IMR-90 (cell line): ENCODE results near the gene ALDH18A1. TPM values are rescaled to one million over a fixed set of nuclear protein-coding genes. Genes with fewer than 3 reads are reported as not detected.

Experiments
- ATAC-seq: fragments of 200-7000 bp; cut with Tn5 transposase; 2 replicates; pipeline ENCODE4 v1.9.1; 2020; ENCODE audit warnings: low read depth, mild to moderate bottlenecking, moderate library complexity
- BruUV-seq: library from RNA; stranded (reverse); fragments of 400-500 nt; replicated peaks from 2 replicates; lab custom pipeline; 2021; lab: Mats Ljungman, UMichigan
- CTCF ChIA-PET: fragments of 300-600 bp; formaldehyde crosslinking; extraction: SDS; loops from one replicate; lab custom pipeline; 2021; ENCODE audit warnings: antibody characterized with exemption; lab: Yijun Ruan, JAX
- POLR2A ChIA-PET: fragments of 300-600 bp; sonication (Branson Sonifier 250); formaldehyde crosslinking; loops from one replicate; lab custom pipeline; 2022; ENCODE audit warnings: antibody characterized with exemption; ENCODE audit not compliant: unreplicated experiment; lab: Charles Lee
- DNase-seq: peaks from one replicate; pipeline ENCODE4 v3.0.0; 2013
- H2AFZ ChIP-seq: replicated peaks from 2 replicates; pipeline ENCODE3; 2013; ENCODE audit warnings: low read length, mild to moderate bottlenecking; ENCODE audit not compliant: poor library complexity
- H2AK5ac ChIP-seq: 2 replicates; pipeline ENCODE4 v1.6.1; 2013; ENCODE audit warnings: low read depth, low read length, inconsistent platforms
- H2AK9ac ChIP-seq: replicated peaks from 2 replicates; pipeline ENCODE3; 2013; ENCODE audit warnings: mild to moderate bottlenecking, low read depth, low read length, moderate library complexity; ENCODE audit not compliant: poor library complexity
- H2BK120ac ChIP-seq: 2 replicates; pipeline ENCODE4 v1.6.1; 2013; ENCODE audit warnings: low read depth, low read length, inconsistent platforms
- H2BK15ac ChIP-seq: 3 replicates; pipeline ENCODE4 v1.6.1; 2013; ENCODE audit warnings: low read depth, low read length, inconsistent platforms
- H2BK20ac ChIP-seq: 2 replicates; pipeline ENCODE4 v1.6.1; 2013; ENCODE audit warnings: low read depth, mild to moderate bottlenecking, inconsistent platforms, low read length, moderate library complexity
- H2BK5ac ChIP-seq: 2 replicates; pipeline ENCODE4 v1.6.1; 2013; ENCODE audit warnings: mild to moderate bottlenecking, low read depth, low read length, inconsistent platforms; ENCODE audit not compliant: poor library complexity, severe bottlenecking
- H3K14ac ChIP-seq: replicated peaks from 2 replicates; pipeline ENCODE4 v1.6.1; 2013; ENCODE audit warnings: low read depth, low read length, inconsistent platforms
- H3K18ac ChIP-seq: 2 replicates; pipeline ENCODE4 v1.6.1; 2013; ENCODE audit warnings: low read depth, low read length, control low read depth
- H3K23ac ChIP-seq: 2 replicates; pipeline ENCODE4 v1.6.1; 2013; ENCODE audit warnings: low read depth, low read length, inconsistent platforms
- H3K27ac ChIP-seq: 2 replicates; pipeline ENCODE4 v1.5.1; 2013; ENCODE audit warnings: mild to moderate bottlenecking, control low read depth, low read length; ENCODE audit not compliant: insufficient read depth
- H3K27me3 ChIP-seq: 2 replicates; pipeline ENCODE4 v1.6.1; 2013; ENCODE audit warnings: low read length; ENCODE audit not compliant: control insufficient read depth, insufficient read depth
- H3K36me3 ChIP-seq: 2 replicates; pipeline ENCODE4 v1.6.1; 2013; ENCODE audit warnings: low read length, mixed read lengths; ENCODE audit not compliant: control insufficient read depth, insufficient read depth
- H3K4ac ChIP-seq: 2 replicates; pipeline ENCODE4 v1.6.1; 2013; ENCODE audit warnings: low read depth, low read length, inconsistent platforms
- H3K4me1 ChIP-seq: 2 replicates; pipeline ENCODE4 v1.6.1; 2013; ENCODE audit warnings: low read length, mixed read lengths; ENCODE audit not compliant: control insufficient read depth, insufficient read depth
- H3K4me2 ChIP-seq: 2 replicates; pipeline ENCODE4 v1.6.1; 2013; ENCODE audit warnings: low read depth, mild to moderate bottlenecking, control low read depth, low read length, moderate library complexity
- H3K4me3 ChIP-seq: 2 replicates; pipeline ENCODE4 v1.5.1; 2013; ENCODE audit warnings: low read depth, mild to moderate bottlenecking, control low read depth, low read length, moderate library complexity; ENCODE audit not compliant: insufficient read depth
- H3K56ac ChIP-seq: 2 replicates; pipeline ENCODE4 v1.6.1; 2013; ENCODE audit warnings: low read length, inconsistent platforms; ENCODE audit not compliant: insufficient read depth; ENCODE audit errors: extremely low read depth
- H3K79me1 ChIP-seq, 2 experiments: 2 replicates each; pipeline ENCODE4 v1.6.1; 2013; ENCODE audit warnings: low read length in 2 of 2, inconsistent platforms in 1 of 2, low read depth in 1 of 2
- H3K9ac ChIP-seq: 2 replicates; pipeline ENCODE4 v1.6.1; 2013; ENCODE audit warnings: low read depth, low read length, control low read depth
- H3K9me1 ChIP-seq: 2 replicates; pipeline ENCODE4 v1.6.1; 2013; ENCODE audit warnings: low read length, inconsistent platforms; ENCODE audit not compliant: insufficient read depth
- H3K9me3 ChIP-seq: 2 replicates; pipeline ENCODE4 v1.6.1; 2013; ENCODE audit warnings: low read length; ENCODE audit not compliant: control insufficient read depth, insufficient read depth
- H4K20me1 ChIP-seq: 2 replicates; pipeline ENCODE4 v1.6.1; 2013; ENCODE audit warnings: low read length, inconsistent platforms; ENCODE audit not compliant: insufficient read depth
- H4K5ac ChIP-seq: 2 replicates; pipeline ENCODE4 v1.6.1; 2013; ENCODE audit warnings: mild to moderate bottlenecking, low read depth, low read length, control low read depth
- H4K8ac ChIP-seq, 2 experiments: 2 replicates each; pipeline ENCODE4 v1.6.1; 2013; ENCODE audit warnings: low read depth in 2 of 2, low read length in 2 of 2, control low read depth in 1 of 2, inconsistent platforms in 1 of 2
- H4K91ac ChIP-seq: 2 replicates; pipeline ENCODE4 v1.6.1; 2013; ENCODE audit warnings: low read depth, low read length, inconsistent platforms; ENCODE audit not compliant: insufficient read depth
- BHLHE40 ChIP-seq: fragments of 150-350 bp; IDR thresholded peaks from 2 replicates; pipeline ENCODE4 v1.6.1; 2016; ENCODE audit warnings: mild to moderate bottlenecking, low read depth, low read length
- CEBPB ChIP-seq: IDR thresholded peaks from 2 replicates; pipeline ENCODE4 v1.6.1; 2012; ENCODE audit warnings: low read depth, low read length, improper control_type of control experiment
- CHD1 ChIP-seq: IDR thresholded peaks from 2 replicates; pipeline ENCODE4 v1.6.1; 2012; ENCODE audit warnings: low read depth, low read length, improper control_type of control experiment
- CTCF ChIP-seq: conservative IDR thresholded peaks from 2 replicates; pipeline ENCODE4 v1.5.1; 2012; ENCODE audit warnings: mild to moderate bottlenecking, low read depth, low read length, improper control_type of control experiment
- ELK1 ChIP-seq: fragments of 150-350 bp; IDR thresholded peaks from 2 replicates; pipeline ENCODE4 v1.6.1; 2016; ENCODE audit warnings: low read depth, mild to moderate bottlenecking, low read length, moderate library complexity, borderline replicate concordance
- FOS ChIP-seq: fragments of 150-350 bp; IDR thresholded peaks from 2 replicates; pipeline ENCODE4 v1.6.1; 2016; ENCODE audit warnings: low read depth, low read length
- MAFK ChIP-seq: IDR thresholded peaks from 2 replicates; pipeline ENCODE4 v1.6.1; 2012; ENCODE audit warnings: low read depth, low read length, improper control_type of control experiment
- MAZ ChIP-seq: IDR thresholded peaks from 2 replicates; pipeline ENCODE4 v1.6.1; 2012; ENCODE audit warnings: low read depth, mild to moderate bottlenecking, low read length, improper control_type of control experiment, moderate library complexity, borderline replicate concordance
- MXI1 ChIP-seq: IDR thresholded peaks from 2 replicates; pipeline ENCODE4 v1.6.1; 2012; ENCODE audit warnings: low read depth, mild to moderate bottlenecking, low read length, moderate library complexity, borderline replicate concordance
- NFE2L2 ChIP-seq: fragments of 150-350 bp; IDR thresholded peaks from 2 replicates; pipeline ENCODE4 v1.6.1; 2016; ENCODE audit warnings: low read depth, mild to moderate bottlenecking, low read length
- POLR2A ChIP-seq: IDR thresholded peaks from 2 replicates; pipeline ENCODE4 v1.6.1; 2012; ENCODE audit warnings: mild to moderate bottlenecking, low read depth, low read length
- RAD21 ChIP-seq: IDR thresholded peaks from 2 replicates; pipeline ENCODE4 v1.6.1; 2012; ENCODE audit warnings: low read length, improper control_type of control experiment
- RCOR1 ChIP-seq: IDR thresholded peaks from 2 replicates; pipeline ENCODE4 v1.6.1; 2012; ENCODE audit warnings: mild to moderate bottlenecking, low read length, improper control_type of control experiment; ENCODE audit not compliant: insufficient replicate concordance
- RFX5 ChIP-seq: IDR thresholded peaks from 2 replicates; pipeline ENCODE4 v1.8.0; 2012; ENCODE audit warnings: low read depth, mild to moderate bottlenecking, low read length, moderate library complexity
- SMC3 ChIP-seq: fragments of 150-350 bp; IDR thresholded peaks from 2 replicates; pipeline ENCODE4 v1.6.1; 2016; ENCODE audit warnings: low read depth, mild to moderate bottlenecking, antibody characterized with exemption, low read length, moderate library complexity
- USF2 ChIP-seq: fragments of 150-350 bp; IDR thresholded peaks from 2 replicates; pipeline ENCODE4 v1.6.1; 2017; ENCODE audit warnings: mild to moderate bottlenecking, antibody characterized with exemption, low read length, low read depth
- WGBS, 2 experiments: methylation state at CpG; one replicate each; pipeline versions ENCODE4 v1.1.5 to v1.1.7; 2013; ENCODE audit warnings: missing lambda C conversion rate in 2 of 2; ENCODE audit not compliant: insufficient read length in 1 of 2; ENCODE audit errors: extremely low coverage in 2 of 2; 5-methylcytosine and 5-hydroxymethylcytosine counted together
- dilution Hi-C: fragments of 300-500 bp; cut with HindIII; formaldehyde crosslinking; loops from one replicate; pipeline ENCODE4 v1.14.3; 2018; ENCODE audit warnings: low sequenced_read_pairs; ENCODE audit not compliant: unreplicated experiment
- in situ Hi-C: fragments of 300-500 bp; cut with MboI; formaldehyde crosslinking; loops from 3 replicates; pipeline ENCODE4 v1.14.3; 2019; ENCODE audit warnings: low sequenced_read_pairs, inconsistent platforms, mixed read lengths
- intact Hi-C: fragments of 100-400 bp; cut with micrococcal nuclease; formaldehyde crosslinking; loops from 2 replicates; pipeline ENCODE4 v1.10.0; 2022
- polyA plus RNA-seq, 3 experiments: library from polyadenylated mRNA; depleted of rRNA; stranded (reverse); fragments of >200 nt; gene quantifications; 2 replicates each; pipeline ENCODE4 v1.2.3, GENCODE V29; 2012; ENCODE audit warnings: low replicate concordance in 1 of 3
- total RNA-seq: library from RNA; depleted of rRNA; stranded (reverse); fragments of >200 nt; gene quantifications from 2 replicates; pipeline ENCODE4 v1.2.3, GENCODE V29; 2012

Gene ALDH18A1
- total and polyA plus RNA-seq, 2 of the 4 experiments (the other 2 are of a cell fraction): 93.4 to 232 TPM

DNA sequence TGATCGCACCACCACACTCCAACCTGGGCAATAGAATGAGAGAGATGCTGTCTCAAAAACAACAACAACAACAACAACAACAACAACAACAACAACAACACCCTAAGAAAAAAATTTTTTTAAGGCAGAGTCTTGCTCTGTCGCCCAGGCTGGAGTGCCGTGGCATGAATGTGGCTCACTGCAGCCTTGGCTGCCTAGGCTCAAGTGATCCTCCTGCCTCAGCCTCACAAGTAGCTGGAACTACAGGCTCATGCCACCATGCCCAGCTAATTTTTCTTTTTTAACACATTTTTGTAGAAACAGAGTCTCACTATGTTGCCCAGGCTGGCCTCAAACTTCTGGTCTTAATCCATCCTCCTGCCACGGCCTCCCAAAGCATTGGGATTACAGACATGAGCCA lies 18.6 kb downstream of the ALDH18A1 start:
- no peak overlapping the region for H3K4me3 ChIP-seq
- no peaks in the 10 kb centered on the region; the same call in 1 of the 2 replicates for H3K9me1 ChIP-seq
- no peak overlapping the region for H2AK5ac ChIP-seq
- no peak overlapping the region for H4K5ac ChIP-seq
- intact Hi-C loops (loop anchor here (10.0 kb wide), 1 partner anchor 1303 kb away; no protein-coding TSS in a partner anchor), dilution Hi-C loops (no loop called here), in situ Hi-C loops (no loop called here)
- POLR2A ChIA-PET: no interaction called here
- no peaks in the 10 kb centered on the region for H3K9me3 ChIP-seq
- DNase-seq (no peak), ATAC-seq (no peak)
- no peak overlapping the region for H3K56ac ChIP-seq
- H2BK20ac ChIP-seq: no peak overlapping the region
- TF ChIP-seq CHD1: no peak
- no peak for TF ChIP-seq CEBPB
- no peak for TF ChIP-seq RCOR1
- no peak for TF ChIP-seq MXI1
- no peak for TF ChIP-seq USF2
- no peak for TF ChIP-seq FOS
- TF ChIP-seq RFX5: no peak
- TF ChIP-seq NFE2L2: no peak
- TF ChIP-seq BHLHE40: no peak
- TF ChIP-seq ELK1: no peak
- no peak for TF ChIP-seq MAZ
- TF ChIP-seq RAD21: no peak
- TF ChIP-seq SMC3: no peak
- TF ChIP-seq CTCF: no peak
- TF ChIP-seq POLR2A: no peak
- TF ChIP-seq MAFK: no peak
- H4K20me1 ChIP-seq: no peaks in the 10 kb centered on the region; the same call in 1 of the 2 replicates
- no peak overlapping the region for H3K18ac ChIP-seq
- H3K4ac ChIP-seq: no peak overlapping the region
- H2BK5ac ChIP-seq: no peak overlapping the region
- no peak overlapping the region for H2AK9ac ChIP-seq
- no peak overlapping the region for H4K8ac ChIP-seq
- H3K27me3 ChIP-seq: no peaks in the 10 kb centered on the region
- no peak overlapping the region for H3K4me2 ChIP-seq
- H3K14ac ChIP-seq: no peak overlapping the region
- H4K91ac ChIP-seq: no peak overlapping the region
- no peaks in the 10 kb centered on the region for H3K4me1 ChIP-seq
- peaks cover 13 to 18% of the 10 kb centered on the region in 2 experiments; a peak in 3 of 4 replicates for H3K79me1 ChIP-seq
- H2BK120ac ChIP-seq: no peak overlapping the region
- H3K23ac ChIP-seq: no peak overlapping the region
- H3K9ac ChIP-seq: no peak overlapping the region
- CTCF ChIA-PET: no interaction called here
- no CpG with 5 or more reads among the region's 4 CpGs for WGBS, 2 experiments
- H3K27ac ChIP-seq: no peak overlapping the region
- no TSS peak for BruUV-seq
- peaks cover 58% of the 10 kb centered on the region for H3K36me3 ChIP-seq
- no peak overlapping the region for H2AFZ ChIP-seq
- H2BK15ac ChIP-seq: no peak overlapping the region
